ENCODE data around the gene UGT1A5.

Gene UGT1A5

DNA sequence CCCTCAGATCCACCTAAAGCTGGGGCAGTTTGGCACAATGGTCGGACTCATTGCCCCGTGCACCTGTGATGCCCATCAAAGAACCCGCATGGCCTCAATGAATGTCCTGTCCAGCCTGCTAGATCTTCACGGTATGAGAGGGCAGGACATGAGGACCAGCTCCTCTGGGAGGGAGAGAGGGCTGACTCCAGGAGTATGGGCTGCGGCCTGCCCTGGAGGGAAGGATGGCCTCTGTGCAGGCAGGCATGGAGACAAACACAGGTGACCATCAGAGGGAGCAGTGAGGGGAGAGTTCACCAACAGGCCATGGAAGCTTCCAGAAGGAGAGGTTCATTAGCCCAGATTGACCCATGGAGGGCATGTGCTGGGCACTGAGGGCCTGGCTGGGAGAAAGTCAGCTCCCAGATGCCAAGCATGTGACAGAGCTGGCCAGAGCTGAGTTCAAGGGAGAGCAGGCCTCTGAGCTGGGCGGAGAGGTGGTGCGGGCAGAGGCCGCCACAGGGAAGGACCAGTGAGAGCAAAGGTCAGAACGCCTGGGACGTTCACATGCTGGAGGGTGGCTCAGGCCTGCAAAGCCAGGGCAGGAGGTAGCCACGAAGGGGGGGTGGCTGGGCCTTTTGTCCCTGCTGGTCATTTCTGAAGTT is 105.4 kb downstream of the UGT1A5 start:
- TF ChIP-seq, protein P1, sequence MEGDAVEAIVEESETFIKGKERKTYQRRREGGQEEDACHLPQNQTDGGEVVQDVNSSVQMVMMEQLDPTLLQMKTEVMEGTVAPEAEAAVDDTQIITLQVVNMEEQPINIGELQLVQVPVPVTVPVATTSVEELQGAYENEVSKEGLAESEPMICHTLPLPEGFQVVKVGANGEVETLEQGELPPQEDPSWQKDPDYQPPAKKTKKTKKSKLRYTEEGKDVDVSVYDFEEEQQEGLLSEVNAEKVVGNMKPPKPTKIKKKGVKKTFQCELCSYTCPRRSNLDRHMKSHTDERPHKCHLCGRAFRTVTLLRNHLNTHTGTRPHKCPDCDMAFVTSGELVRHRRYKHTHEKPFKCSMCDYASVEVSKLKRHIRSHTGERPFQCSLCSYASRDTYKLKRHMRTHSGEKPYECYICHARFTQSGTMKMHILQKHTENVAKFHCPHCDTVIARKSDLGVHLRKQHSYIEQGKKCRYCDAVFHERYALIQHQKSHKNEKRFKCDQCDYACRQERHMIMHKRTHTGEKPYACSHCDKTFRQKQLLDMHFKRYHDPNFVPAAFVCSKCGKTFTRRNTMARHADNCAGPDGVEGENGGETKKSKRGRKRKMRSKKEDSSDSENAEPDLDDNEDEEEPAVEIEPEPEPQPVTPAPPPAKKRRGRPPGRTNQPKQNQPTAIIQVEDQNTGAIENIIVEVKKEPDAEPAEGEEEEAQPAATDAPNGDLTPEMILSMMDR (IDR thresholded peaks at IDR 0.05; ENCODE audit: extremely low read depth, missing control alignments), result no peak
- DNase-seq (ENCODE audit: low spot score), result no peak

DNA sequence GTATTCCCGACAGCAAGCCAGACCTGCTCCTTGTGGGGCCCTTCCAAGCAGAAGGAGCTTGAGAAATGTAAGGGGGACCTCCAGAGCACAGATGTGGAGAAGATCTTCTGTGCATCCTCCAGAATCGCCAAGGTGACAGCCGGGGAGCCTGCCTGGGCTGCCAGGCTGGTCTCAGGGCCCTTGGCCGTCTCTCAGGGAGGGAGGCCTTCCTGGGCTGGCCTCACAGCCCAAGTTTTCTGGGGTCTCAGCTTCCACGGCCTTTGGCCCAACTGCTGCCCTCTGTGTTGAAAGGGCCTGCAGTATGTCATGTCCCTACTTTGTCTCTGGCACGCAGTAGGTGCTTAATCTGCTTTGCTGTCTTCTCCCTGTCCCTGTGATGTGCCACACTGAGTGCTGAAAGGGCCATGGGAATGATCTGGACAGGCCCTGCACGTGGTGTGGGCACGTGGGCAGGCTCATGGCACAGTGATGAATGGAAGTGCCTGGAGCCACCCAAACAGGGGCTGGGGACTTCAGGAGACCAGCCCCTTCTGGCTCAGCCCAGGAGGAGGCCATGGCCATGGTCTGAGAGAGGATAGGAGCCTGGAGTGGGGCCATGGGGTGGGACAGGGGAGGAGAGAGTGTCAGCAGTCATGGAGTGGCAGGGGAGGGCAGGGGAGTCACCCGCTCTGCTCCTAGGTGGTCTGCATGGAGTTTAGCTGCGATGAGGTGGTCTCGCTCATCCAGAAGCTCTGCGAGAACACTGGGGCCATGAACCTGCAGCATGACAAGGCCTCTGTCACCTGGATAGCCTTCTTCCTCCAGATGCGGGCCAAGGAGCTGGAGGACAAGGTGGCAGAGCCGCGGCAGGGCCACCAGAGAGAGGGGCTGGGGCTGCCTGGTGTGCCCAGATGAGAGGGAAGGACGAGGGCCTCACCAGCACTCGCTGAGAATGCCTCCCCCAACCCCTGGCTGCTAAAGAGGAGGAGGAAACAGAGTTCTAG is 106.2 kb downstream of the UGT1A5 start:
- TF ChIP-seq, protein P1 (IDR thresholded peaks at IDR 0.05; ENCODE audit: extremely low read depth, missing control alignments), result no peak
- DNase-seq (ENCODE audit: low spot score), result no peak

DNA sequence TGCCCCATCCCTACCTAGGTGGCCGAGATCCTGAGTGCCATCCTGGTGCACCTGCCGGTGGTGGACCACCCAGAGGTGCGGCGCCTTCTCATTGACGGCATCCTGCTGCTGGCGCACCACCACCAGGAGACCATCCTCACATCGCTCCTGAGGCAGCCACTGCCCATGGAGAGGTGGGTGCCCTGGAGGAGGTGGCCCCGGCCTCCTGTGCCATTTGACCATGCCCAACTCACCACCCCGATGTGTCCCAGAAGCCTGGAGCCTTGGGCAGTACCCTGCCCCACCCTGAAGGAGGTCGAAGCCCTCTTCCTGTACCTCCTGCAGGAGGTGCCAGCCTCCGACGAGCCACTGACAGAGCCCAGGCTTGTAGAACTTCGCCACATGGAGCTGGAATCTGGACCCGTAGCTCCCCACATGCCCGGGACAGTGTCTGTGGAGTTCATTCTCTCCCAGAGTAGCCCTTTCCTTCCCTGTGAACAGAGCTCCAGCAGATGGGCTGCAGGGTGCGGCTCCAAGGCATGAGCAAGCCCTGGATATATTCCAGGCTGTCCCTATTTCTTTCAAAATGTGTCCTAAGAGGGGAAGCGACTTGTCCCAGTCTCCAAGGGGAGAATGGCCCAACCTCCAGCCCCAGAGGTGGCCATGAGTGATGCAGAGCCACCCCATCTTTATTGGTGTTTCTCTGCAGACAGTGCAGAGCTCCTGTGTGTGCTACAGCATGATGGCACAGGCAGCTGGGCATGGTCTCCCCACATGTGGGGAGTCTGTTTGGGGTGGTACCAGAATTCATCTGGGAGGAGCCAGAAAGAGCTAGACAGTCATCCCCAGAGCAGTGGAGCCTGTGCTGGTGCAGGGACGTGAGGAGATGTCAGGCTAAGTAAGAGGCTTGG is 107.4 kb downstream of the UGT1A5 start:
- TF ChIP-seq, protein P1 (IDR thresholded peaks at IDR 0.05; ENCODE audit: extremely low read depth, missing control alignments), result no peak
- DNase-seq (ENCODE audit: low spot score), result no peak

DNA sequence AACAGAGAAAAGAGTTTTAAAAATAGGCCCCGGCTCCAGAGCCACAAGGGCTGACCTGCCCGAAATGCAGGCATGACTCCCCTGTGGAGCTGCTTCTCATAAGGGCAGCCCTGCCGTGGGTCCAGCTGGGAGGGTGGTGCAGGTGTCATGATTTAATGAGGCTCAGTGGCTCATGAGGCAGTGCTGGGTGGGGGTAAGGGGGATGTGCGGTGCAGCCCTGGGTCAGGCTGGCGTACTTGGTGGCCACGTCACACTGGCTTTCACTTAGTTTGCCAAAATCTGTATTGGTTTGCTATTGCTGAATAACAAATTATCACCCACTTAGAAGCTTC is 108.0 kb downstream of the UGT1A5 start:
- DNase-seq (ENCODE audit: low spot score), result no peak
- TF ChIP-seq, protein P1 (IDR thresholded peaks at IDR 0.05; ENCODE audit: extremely low read depth, missing control alignments), result no peak

DNA sequence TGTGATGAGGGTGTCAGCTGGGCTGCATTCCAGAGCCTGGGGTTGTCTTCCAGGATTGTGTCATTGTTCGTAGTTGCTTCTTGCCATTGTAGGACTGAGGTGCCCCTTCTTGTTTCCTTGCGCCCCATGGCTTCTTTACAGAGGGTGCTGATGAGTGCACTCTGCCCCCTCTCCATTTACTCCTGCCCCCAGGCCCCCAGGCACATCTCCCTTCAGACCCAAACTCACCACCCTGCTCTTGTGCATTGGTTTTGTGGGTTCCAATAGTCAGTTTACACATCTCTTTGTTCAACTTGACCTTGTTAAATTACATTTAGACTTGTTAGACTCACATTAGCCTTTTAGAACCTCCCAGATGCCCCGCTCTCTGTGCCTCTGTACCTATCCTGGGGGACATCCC is 108.5 kb downstream of the UGT1A5 start:
- TF ChIP-seq, protein P1 (IDR thresholded peaks at IDR 0.05; ENCODE audit: extremely low read depth, missing control alignments), result no peak
- DNase-seq (ENCODE audit: low spot score), result no peak

DNA sequence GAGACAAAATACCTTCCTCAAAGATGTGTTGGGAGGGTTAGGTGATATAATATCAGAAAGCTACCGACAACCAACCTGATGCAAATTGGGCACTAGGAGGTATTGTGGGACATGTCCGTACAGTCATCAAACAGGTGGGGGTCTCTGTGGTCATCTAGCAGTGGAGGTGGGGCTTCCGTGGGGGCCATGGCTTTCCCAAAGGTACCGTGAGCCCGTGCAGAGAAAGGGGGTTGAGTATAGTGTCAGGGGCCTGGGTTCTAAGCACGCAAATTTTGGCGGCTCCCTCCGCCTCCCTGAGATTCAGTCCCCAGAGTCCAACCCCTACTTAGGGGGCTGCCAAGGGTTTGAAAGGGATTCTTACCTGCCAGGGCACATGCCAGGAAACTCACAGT is 109.0 kb downstream of the UGT1A5 start:
- TF ChIP-seq, protein P1 (IDR thresholded peaks at IDR 0.05; ENCODE audit: extremely low read depth, missing control alignments), result no peak

More for the DNA sequence above, 109.0 kb downstream of the UGT1A5 start:
- DNase-seq (ENCODE audit: low spot score), result no peak

Data from GM20000 (cell line).